ENCODE results near the gene CFAP119. TPM values are rescaled to one million over a fixed set of nuclear protein-coding genes. Genes with fewer than 3 reads are reported as not detected.

Gene CFAP119
- polyA plus RNA-seq, 1 donor, result 4.2 TPM

DNA sequence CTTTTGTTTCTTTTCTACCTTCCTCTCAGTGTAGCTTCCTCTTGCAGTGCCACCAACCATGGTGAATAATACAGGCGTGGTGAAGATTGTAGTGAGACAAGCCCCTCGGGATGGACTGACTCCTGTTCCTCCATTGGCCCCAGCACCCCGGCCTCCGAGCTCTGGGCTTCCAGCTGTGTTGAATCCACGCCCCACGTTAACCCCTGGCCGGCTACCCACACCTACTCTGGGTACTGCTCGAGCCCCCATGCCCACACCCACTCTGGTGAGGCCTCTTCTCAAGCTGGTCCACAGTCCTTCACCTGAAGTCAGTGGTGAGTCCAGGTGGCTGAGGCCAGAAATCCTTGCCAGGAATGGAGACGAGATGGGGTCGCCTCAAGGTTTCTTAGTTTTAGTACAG is 38.9 kb downstream of the CFAP119 start:
- Histone ChIP-seq H3K36me3 (ENCODE audit: control insufficient read depth, insufficient read depth, low read length) (peaks cover 80% of the 10 kb centered on the region), H3K27ac (ENCODE audit: low read length) (no peak overlapping the region), H3K4me1 (ENCODE audit: control insufficient read depth, insufficient read depth, low read length) (peaks cover 24% of the 10 kb centered on the region), H3K27me3 (ENCODE audit: control insufficient read depth, insufficient read depth, low read length) (no peaks in the 10 kb centered on the region), H3K9me3 (ENCODE audit: control insufficient read depth, low read depth, low read length) (no peaks in the 10 kb centered on the region), H3K4me3 (ENCODE audit: low read length) (no peak overlapping the region)
- 100% methylated on average over 1 of the region's 10 CpGs for WGBS (ENCODE audit: insufficient coverage, low lambda C conversion rate)
- no peak for DNase-seq

DNA sequence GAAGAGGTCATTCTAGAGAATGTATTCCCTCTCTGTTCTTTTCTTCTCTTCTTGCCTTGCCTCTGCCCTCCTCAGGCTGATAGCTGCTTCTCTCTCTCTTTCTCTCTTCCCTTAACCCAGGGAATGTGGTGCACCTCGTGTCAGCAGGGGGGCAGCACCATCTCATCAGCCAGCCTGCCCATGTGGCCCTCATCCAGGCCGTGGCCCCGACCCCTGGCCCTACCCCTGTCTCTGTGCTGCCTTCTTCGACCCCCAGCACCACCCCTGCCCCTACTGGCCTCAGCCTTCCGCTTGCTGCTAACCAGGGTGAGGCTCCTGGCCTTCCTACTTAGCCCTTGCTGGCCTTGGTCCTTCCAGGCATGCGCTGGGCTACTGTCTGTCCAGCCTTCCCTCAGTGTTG is 39.4 kb downstream of the CFAP119 start:
- Histone ChIP-seq H3K36me3 (ENCODE audit: control insufficient read depth, insufficient read depth, low read length) (peaks cover 85% of the 10 kb centered on the region), H3K4me3 (ENCODE audit: low read length) (no peak overlapping the region), H3K27me3 (ENCODE audit: control insufficient read depth, insufficient read depth, low read length) (no peaks in the 10 kb centered on the region), H3K27ac (ENCODE audit: low read length) (no peak overlapping the region), H3K9me3 (ENCODE audit: control insufficient read depth, low read depth, low read length) (no peaks in the 10 kb centered on the region), H3K4me1 (ENCODE audit: control insufficient read depth, insufficient read depth, low read length) (peaks cover 24% of the 10 kb centered on the region)
- DNase-seq, result no peak
- WGBS (ENCODE audit: insufficient coverage, low lambda C conversion rate), result no CpG with 5 or more reads among the region's 6 CpGs

- Histone ChIP-seq H3K4me1 (ENCODE audit: control insufficient read depth, insufficient read depth, low read length) (peaks cover 22% of the 10 kb centered on the region), H3K27me3 (ENCODE audit: control insufficient read depth, insufficient read depth, low read length) (no peaks in the 10 kb centered on the region), H3K27ac (ENCODE audit: low read length) (no peak overlapping the region), H3K4me3 (ENCODE audit: low read length) (no peak overlapping the region), H3K9me3 (ENCODE audit: control insufficient read depth, low read depth, low read length) (no peaks in the 10 kb centered on the region), H3K36me3 (ENCODE audit: control insufficient read depth, insufficient read depth, low read length) (peaks cover 85% of the 10 kb centered on the region)
- WGBS (ENCODE audit: insufficient coverage, low lambda C conversion rate), result no CpG with 5 or more reads among the region's 1 CpG
- DNase-seq, result no peak
These were observed 40.3 kb downstream of the CFAP119 start for GRCh38 chr16:30721606-30722005.

- Histone ChIP-seq H3K4me1 (ENCODE audit: control insufficient read depth, insufficient read depth, low read length) (peaks cover 18% of the 10 kb centered on the region), H3K27me3 (ENCODE audit: control insufficient read depth, insufficient read depth, low read length) (no peaks in the 10 kb centered on the region), H3K36me3 (ENCODE audit: control insufficient read depth, insufficient read depth, low read length) (peaks cover 87% of the 10 kb centered on the region), H3K27ac (ENCODE audit: low read length) (no peak overlapping the region), H3K4me3 (ENCODE audit: low read length) (no peak overlapping the region), H3K9me3 (ENCODE audit: control insufficient read depth, low read depth, low read length) (no peaks in the 10 kb centered on the region)
- WGBS (ENCODE audit: insufficient coverage, low lambda C conversion rate), result no CpG with 5 or more reads among the region's 8 CpGs
- no peak for DNase-seq
These were observed 40.7 kb downstream of the CFAP119 start for GRCh38 chr16:30721167-30721566.

DNA sequence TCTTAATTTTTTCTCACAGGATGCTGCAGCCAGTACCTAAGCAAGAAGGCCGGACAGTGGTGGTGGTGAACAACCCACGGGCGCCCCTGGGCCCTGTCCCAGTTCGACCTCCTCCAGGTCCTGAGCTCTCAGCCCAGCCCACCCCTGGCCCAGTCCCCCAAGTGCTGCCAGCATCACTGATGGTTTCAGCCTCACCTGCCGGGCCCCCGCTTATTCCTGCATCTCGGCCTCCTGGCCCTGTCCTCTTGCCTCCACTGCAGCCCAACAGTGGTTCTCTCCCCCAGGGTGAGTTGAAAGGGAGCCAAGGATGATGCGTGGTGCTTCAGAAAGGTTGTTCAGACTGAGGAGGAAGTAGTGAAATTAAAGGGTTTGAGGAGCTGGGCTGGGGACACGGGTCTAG is 41.2 kb downstream of the CFAP119 start:
- no peaks in the 10 kb centered on the region for H3K9me3 ChIP-seq (ENCODE audit: control insufficient read depth, low read depth, low read length)
- no peaks in the 10 kb centered on the region for H3K27me3 ChIP-seq (ENCODE audit: control insufficient read depth, insufficient read depth, low read length)
- no peak for DNase-seq
- H3K4me3 ChIP-seq (ENCODE audit: low read length), result no peak overlapping the region
- WGBS (ENCODE audit: insufficient coverage, low lambda C conversion rate), result no CpG with 5 or more reads among the region's 9 CpGs
- peaks cover 90% of the 10 kb centered on the region for H3K36me3 ChIP-seq (ENCODE audit: control insufficient read depth, insufficient read depth, low read length)
- H3K4me1 ChIP-seq (ENCODE audit: control insufficient read depth, insufficient read depth, low read length), result peaks cover 15% of the 10 kb centered on the region
- no peak overlapping the region for H3K27ac ChIP-seq (ENCODE audit: low read length)

- no peak for DNase-seq
These were observed 41.8 kb downstream of the CFAP119 start for GRCh38 chr16:30720086-30720485.

DNA sequence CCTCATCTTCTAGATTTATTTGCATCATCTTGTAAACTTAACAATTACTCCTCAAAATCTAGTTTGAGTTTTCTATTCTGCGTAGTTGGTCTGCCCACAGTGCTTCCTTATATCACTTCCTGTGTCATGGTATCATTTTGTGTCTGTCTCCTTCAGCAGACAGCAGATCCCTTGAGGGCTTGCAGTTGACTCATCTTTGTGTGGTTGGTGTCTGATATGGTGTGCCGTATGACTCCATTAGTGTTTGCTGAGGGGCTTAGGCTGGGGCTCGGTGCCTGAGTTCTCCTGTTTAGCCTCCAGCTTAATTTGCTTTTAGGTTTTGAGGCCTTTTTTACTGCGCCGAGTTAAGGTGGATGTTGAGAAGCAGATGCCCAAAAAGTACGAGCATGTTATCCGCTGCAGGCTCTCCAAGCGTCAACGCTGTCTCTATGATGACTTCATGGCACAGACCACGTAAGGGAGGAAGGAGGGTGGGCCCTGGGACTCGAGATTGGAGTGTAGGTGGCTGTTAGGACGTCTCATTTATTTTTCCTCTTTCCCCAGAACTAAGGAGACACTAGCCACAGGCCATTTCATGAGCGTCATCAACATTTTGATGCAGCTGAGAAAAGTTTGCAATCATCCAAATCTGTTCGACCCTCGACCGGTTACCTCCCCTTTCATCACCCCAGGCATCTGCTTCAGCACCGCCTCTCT is 46.0 kb downstream of the CFAP119 start:
- Histone ChIP-seq H3K27ac (ENCODE audit: low read length) (no peak overlapping the region), H3K9me3 (ENCODE audit: control insufficient read depth, low read depth, low read length) (no peaks in the 10 kb centered on the region), H3K4me3 (ENCODE audit: low read length) (no peak overlapping the region), H3K36me3 (ENCODE audit: control insufficient read depth, insufficient read depth, low read length) (peaks cover 83% of the 10 kb centered on the region), H3K4me1 (ENCODE audit: control insufficient read depth, insufficient read depth, low read length) (no peaks in the 10 kb centered on the region), H3K27me3 (ENCODE audit: control insufficient read depth, insufficient read depth, low read length) (no peaks in the 10 kb centered on the region)
- DNase-seq, result no peak
- WGBS (ENCODE audit: insufficient coverage, low lambda C conversion rate), result no CpG with 5 or more reads among the region's 17 CpGs

More at GRCh38 chr16:30720086-30720485, 41.8 kb downstream of the CFAP119 start:
- Histone ChIP-seq H3K4me3 (ENCODE audit: low read length) (no peak overlapping the region), H3K9me3 (ENCODE audit: control insufficient read depth, low read depth, low read length) (no peaks in the 10 kb centered on the region), H3K27me3 (ENCODE audit: control insufficient read depth, insufficient read depth, low read length) (no peaks in the 10 kb centered on the region), H3K4me1 (ENCODE audit: control insufficient read depth, insufficient read depth, low read length) (peaks cover 10% of the 10 kb centered on the region), H3K36me3 (ENCODE audit: control insufficient read depth, insufficient read depth, low read length) (peaks cover 88% of the 10 kb centered on the region), H3K27ac (ENCODE audit: low read length) (no peak overlapping the region)
- WGBS (ENCODE audit: insufficient coverage, low lambda C conversion rate), result 75% methylated on average over 1 of the region's 11 CpGs

- Histone ChIP-seq H3K4me3 (ENCODE audit: low read length) (no peak overlapping the region), H3K27me3 (ENCODE audit: control insufficient read depth, insufficient read depth, low read length) (no peaks in the 10 kb centered on the region), H3K9me3 (ENCODE audit: control insufficient read depth, low read depth, low read length) (no peaks in the 10 kb centered on the region), H3K36me3 (ENCODE audit: control insufficient read depth, insufficient read depth, low read length) (peaks cover 90% of the 10 kb centered on the region), H3K27ac (ENCODE audit: low read length) (no peak overlapping the region), H3K4me1 (ENCODE audit: control insufficient read depth, insufficient read depth, low read length) (no peaks in the 10 kb centered on the region)
- no peak for DNase-seq
- WGBS (ENCODE audit: insufficient coverage, low lambda C conversion rate), result 100% methylated on average over 1 of the region's 1 CpG
These were observed 50.1 kb downstream of the CFAP119 start for GRCh38 chr16:30711712-30712111.

DNA sequence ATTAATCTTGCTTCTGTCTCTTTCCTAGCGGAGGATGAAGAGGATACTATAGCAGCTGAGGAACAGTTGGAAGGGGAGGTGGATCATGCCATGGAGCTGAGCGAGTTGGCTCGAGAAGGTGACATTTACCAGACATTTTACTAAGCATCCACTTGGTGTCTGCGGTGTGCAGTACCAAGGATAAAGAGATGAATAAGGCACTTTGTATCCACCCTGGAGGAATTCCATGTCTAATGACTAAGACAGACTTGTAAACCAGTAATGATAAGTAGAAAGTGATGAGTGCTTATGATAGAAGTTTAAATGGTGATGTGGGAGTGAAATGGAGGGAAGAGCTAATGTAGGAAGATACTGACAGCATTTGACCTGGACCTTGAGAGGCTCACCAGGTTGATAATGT is 50.9 kb downstream of the CFAP119 start:
- Histone ChIP-seq H3K9me3 (ENCODE audit: control insufficient read depth, low read depth, low read length) (no peaks in the 10 kb centered on the region), H3K27me3 (ENCODE audit: control insufficient read depth, insufficient read depth, low read length) (no peaks in the 10 kb centered on the region), H3K36me3 (ENCODE audit: control insufficient read depth, insufficient read depth, low read length) (peaks cover 89% of the 10 kb centered on the region), H3K4me1 (ENCODE audit: control insufficient read depth, insufficient read depth, low read length) (no peaks in the 10 kb centered on the region), H3K4me3 (ENCODE audit: low read length) (no peak overlapping the region), H3K27ac (ENCODE audit: low read length) (no peak overlapping the region)
- no peak for DNase-seq
- WGBS (ENCODE audit: insufficient coverage, low lambda C conversion rate), result 100% methylated on average over 1 of the region's 4 CpGs

Measured in large intestine (tissue), 3 donors.